ENCODE measurements around the gene WNT16. TPM values are rescaled to one million over a fixed set of nuclear protein-coding genes. Genes with fewer than 3 reads are reported as not detected.

Gene WNT16
- total and polyA plus RNA-seq, 2 of the 8 experiments (the other 6 are each of a cell fraction or from before 2014, with no cell fraction given) = 0.11 to 0.52 TPM

DNA sequence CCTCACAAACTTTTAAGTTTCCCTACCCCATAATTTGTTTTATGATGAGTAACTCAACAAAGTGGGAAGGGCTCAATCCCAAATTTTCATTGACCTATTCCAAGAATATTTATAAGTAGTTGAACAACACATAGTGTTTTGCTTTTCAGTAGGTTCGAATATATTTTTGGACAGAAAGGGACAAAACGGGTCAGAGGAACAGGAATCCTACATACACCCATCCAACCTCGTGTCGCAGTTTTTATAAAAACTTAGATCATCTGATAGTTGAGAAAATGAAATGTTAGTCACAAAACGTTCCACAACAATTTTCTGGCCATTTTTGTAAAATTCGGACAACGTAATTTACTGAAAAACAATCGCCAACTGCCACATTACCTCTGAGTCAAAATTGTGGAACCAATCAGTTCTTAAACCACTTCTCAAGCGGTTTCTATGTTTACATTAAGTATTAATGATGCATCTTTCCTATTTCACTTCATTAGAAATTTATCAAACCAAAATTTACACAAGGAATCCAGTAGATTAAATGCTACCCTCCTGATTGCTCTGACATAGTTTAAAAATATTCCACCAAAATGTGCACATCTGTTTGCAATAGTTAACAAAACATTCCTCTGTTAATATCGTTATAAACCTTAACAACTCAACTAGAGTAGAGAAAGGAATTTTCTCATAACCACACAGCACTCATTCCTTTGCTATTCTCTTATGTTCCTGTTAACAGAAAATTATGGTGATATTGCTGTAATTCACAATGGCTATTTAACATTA, 6.3 kb downstream of the WNT16 start:
- Histone ChIP-seq H3K4me1 (replicated peaks in 1 of 4; ENCODE audit: control insufficient read depth in 3 of 4, insufficient read depth in 4 of 4, low read length in 3 of 4) (peaks cover 0 to 3% (median 0%) of the 10 kb centered on the region in 4 experiments; a peak in 1 of 7 replicates), H2BK20ac (ENCODE audit: low read length) (no peak overlapping the region), H3K79me2 (ENCODE audit: control insufficient read depth in 1 of 2, insufficient read depth in 2 of 2, low read length in 2 of 2) (no peaks in the 10 kb centered on the region), H3K36me3 (ENCODE audit: control insufficient read depth in 2 of 4, insufficient read depth in 4 of 4, low read length in 3 of 4) (no peaks in the 10 kb centered on the region), H3K4ac (replicated peaks; ENCODE audit: insufficient read length, low read depth, low read length) (no peak overlapping the region), H3K14ac (ENCODE audit: insufficient read length) (no peak overlapping the region), H3K9me3 (ENCODE audit: insufficient read depth in 2 of 2, low read depth in 1 of 2, low read length in 1 of 2) (no peaks in the 10 kb centered on the region), H4K20me1 (replicated peaks in 1 of 2; ENCODE audit: control insufficient read depth in 1 of 2, insufficient read depth in 2 of 2, low read length in 2 of 2) (no peaks in the 10 kb centered on the region), H3K27ac (ENCODE audit: low read depth, low read length) (no peak overlapping the region), H4K8ac (ENCODE audit: extremely low read depth, insufficient read depth, low read length) (no peak overlapping the region), H3K4me2 (ENCODE audit: insufficient read depth in 1 of 2, low read depth in 2 of 2, low read length in 2 of 2) (no peak overlapping the region), H3K23ac (ENCODE audit: insufficient read length) (no peak overlapping the region), H3K4me3 (ENCODE audit: extremely low read depth in 1 of 4, insufficient read depth in 2 of 4, low read depth in 3 of 4, low read length in 4 of 4) (no peak overlapping the region), H2BK5ac (ENCODE audit: low read depth, low read length) (no peak overlapping the region), H2AK5ac (ENCODE audit: low read depth, low read length) (no peak overlapping the region), H2BK15ac (ENCODE audit: low read length) (no peak overlapping the region), H3K27me3 (replicated peaks in 1 of 4; ENCODE audit: control insufficient read depth in 3 of 4, extremely low read depth in 1 of 4, insufficient read depth in 3 of 4, low read length in 3 of 4) (peaks cover 1 to 17% (median 9%) of the 10 kb centered on the region in 4 experiments; a peak in 6 of 7 replicates), H3K9ac (replicated peaks in 1 of 4; ENCODE audit: extremely low read depth in 1 of 4, low read depth in 3 of 4, low read length in 3 of 4) (no peak overlapping the region), H3K18ac (ENCODE audit: extremely low read depth, low read length) (no peak overlapping the region), H4K5ac (ENCODE audit: insufficient read length, low read depth, low read length) (no peak overlapping the region), H2BK120ac (replicated peaks; ENCODE audit: low read depth, low read length) (no peak overlapping the region), H2AFZ (ENCODE audit: low read length) (no peak overlapping the region), H2BK12ac (ENCODE audit: low read depth, low read length) (no peak overlapping the region), H3K56ac (replicated peaks; ENCODE audit: insufficient read length, low read depth, low read length) (no peak overlapping the region), H3K23me2 (ENCODE audit: low read depth, low read length) (peaks cover 4% of the 10 kb centered on the region; the same call in 1 of the 2 replicates), H4K91ac (replicated peaks; ENCODE audit: insufficient read length, low read length) (no peak overlapping the region), H3K79me1 (ENCODE audit: low read depth, low read length) (no peaks in the 10 kb centered on the region)
- ChIA-PET POLR2A (ENCODE audit: partially characterized antibody) (no interaction called here), CTCF (ENCODE audit: partially characterized antibody) (no interaction called here)
- DNase-seq (ENCODE audit: low read depth in 1 of 2, low spot score in 2 of 2) (no peak), FAIRE-seq (no peak)
- WGBS, 2 experiments (ENCODE audit: extremely low coverage in 1 of 2, insufficient coverage in 1 of 2, insufficient read length in 1 of 2, insufficient replicate concordance in 2 of 2, low coverage in 1 of 2, low lambda C conversion rate in 2 of 2, missing lambda C conversion rate in 1 of 2) = 89% methylated on average over 10 of the region's 10 CpGs; no CpG with 5 or more reads in 1 of the 2 experiments
- TF ChIP-seq SAP30 (IDR thresholded peaks at IDR 0.05; ENCODE audit: insufficient read depth, insufficient replicate concordance, low read length) = no peak
- TF ChIP-seq, protein P1, sequence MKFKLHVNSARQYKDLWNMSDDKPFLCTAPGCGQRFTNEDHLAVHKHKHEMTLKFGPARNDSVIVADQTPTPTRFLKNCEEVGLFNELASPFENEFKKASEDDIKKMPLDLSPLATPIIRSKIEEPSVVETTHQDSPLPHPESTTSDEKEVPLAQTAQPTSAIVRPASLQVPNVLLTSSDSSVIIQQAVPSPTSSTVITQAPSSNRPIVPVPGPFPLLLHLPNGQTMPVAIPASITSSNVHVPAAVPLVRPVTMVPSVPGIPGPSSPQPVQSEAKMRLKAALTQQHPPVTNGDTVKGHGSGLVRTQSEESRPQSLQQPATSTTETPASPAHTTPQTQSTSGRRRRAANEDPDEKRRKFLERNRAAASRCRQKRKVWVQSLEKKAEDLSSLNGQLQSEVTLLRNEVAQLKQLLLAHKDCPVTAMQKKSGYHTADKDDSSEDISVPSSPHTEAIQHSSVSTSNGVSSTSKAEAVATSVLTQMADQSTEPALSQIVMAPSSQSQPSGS (IDR thresholded peaks at IDR 0.05; ENCODE audit: low read length) = no peak
- TF ChIP-seq BCL11A (IDR thresholded peaks at IDR 0.05; ENCODE audit: low read depth in 2 of 2, low read length in 2 of 2) = no peak
- TF ChIP-seq, protein P2, sequence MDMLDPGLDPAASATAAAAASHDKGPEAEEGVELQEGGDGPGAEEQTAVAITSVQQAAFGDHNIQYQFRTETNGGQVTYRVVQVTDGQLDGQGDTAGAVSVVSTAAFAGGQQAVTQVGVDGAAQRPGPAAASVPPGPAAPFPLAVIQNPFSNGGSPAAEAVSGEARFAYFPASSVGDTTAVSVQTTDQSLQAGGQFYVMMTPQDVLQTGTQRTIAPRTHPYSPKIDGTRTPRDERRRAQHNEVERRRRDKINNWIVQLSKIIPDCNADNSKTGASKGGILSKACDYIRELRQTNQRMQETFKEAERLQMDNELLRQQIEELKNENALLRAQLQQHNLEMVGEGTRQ (IDR thresholded peaks at IDR 0.05; ENCODE audit: low read length) = no peak
- no peak for TF ChIP-seq RAD21 (IDR thresholded peaks at IDR 0.05 in 1 of 2, conservative IDR thresholded peaks at IDR 0.05 in 1 of 2; ENCODE audit: low read depth in 2 of 2, low read length in 2 of 2)
- TF ChIP-seq SRF (IDR thresholded peaks at IDR 0.05; ENCODE audit: low read depth, low read length) = no peak
- TF ChIP-seq KDM1A (IDR thresholded peaks at IDR 0.05; ENCODE audit: borderline replicate concordance, low read length) = no peak
- TF ChIP-seq RBBP5 (IDR thresholded peaks at IDR 0.05; ENCODE audit: borderline replicate concordance, low read depth, low read length) = no peak
- TF ChIP-seq HDAC6 (IDR thresholded peaks at IDR 0.05; ENCODE audit: low read depth, low read length) = no peak

All from H1 (cell line).